K562 (cell line): Measurements from ENCODE around the gene CYP46A1. TPM values are rescaled to one million over a fixed set of nuclear protein-coding genes. Genes with fewer than 3 reads are reported as not detected.

Experiments used
- ATAC-seq: fragments of 200-7000 bp; cut with Tn5 transposase; 3 replicates; pipeline ENCODE4 v1.9.1; 2020; ENCODE audit warnings: moderate library complexity
- BruUV-seq: library from RNA; stranded (reverse); fragments of 400-500 nt; replicated peaks from 2 replicates; lab custom pipeline; 2021; lab: Mats Ljungman, UMichigan
- CTCF ChIA-PET: fragments of 300-600 bp; formaldehyde crosslinking; extraction: SDS; loops from one replicate; lab custom pipeline; 2021; ENCODE audit warnings: low intra/inter-chr PET ratio; lab: Yijun Ruan, JAX
- POLR2A ChIA-PET: fragments of 300-600, 350-650 bp; sonication (Branson Sonifier 250); formaldehyde crosslinking; extraction: SDS; loops from one replicate; lab custom pipeline; 2021; ENCODE audit warnings: antibody characterized with exemption, inconsistent platforms; lab: Yijun Ruan, JAX
- DNase-seq, 4 experiments: peaks; one replicate each; pipeline versions ENCODE4 v3.0.0 to v3.0.0-alpha.2; 2011 to 2018; ENCODE audit warnings: low spot score in 3 of 4, mixed read lengths in 3 of 4; ENCODE audit errors: extremely low read depth in 1 of 4
- FAIRE-seq: peaks from 2 replicates; lab custom pipeline; 2011; peaks lifted over from hg19 to GRCh38; lab: Jason Lieb, UNC
- H2AFZ ChIP-seq: 2 replicates; pipeline ENCODE4 v1.6.0; 2011; ENCODE audit warnings: low read depth, low read length, control low read depth, inconsistent platforms
- H3K27ac ChIP-seq: fragments of 200-600 bp; 3 replicates; pipeline ENCODE4 v1.8.0; 2011; ENCODE audit warnings: low read depth, mild to moderate bottlenecking, control low read depth, inconsistent platforms, low read length, moderate library complexity, mixed read lengths; ENCODE audit errors: extremely low read depth
- H3K27me3 ChIP-seq, 2 experiments: fragments of 300-600 bp in 1 of 2; 2 replicates in 1 of 2; 3 replicates in 1 of 2; pipeline versions ENCODE4 v1.6.0 to v1.8.0; 2011; ENCODE audit warnings: inconsistent platforms in 2 of 2, low read length in 2 of 2, mild to moderate bottlenecking in 1 of 2, mixed read lengths in 1 of 2, moderate library complexity in 1 of 2; ENCODE audit not compliant: control insufficient read depth in 2 of 2, insufficient read depth in 2 of 2
- H3K36me3 ChIP-seq: fragments of 300-600 bp; 3 replicates; pipeline ENCODE4 v1.8.0; 2011; ENCODE audit warnings: mild to moderate bottlenecking, low read length, inconsistent platforms; ENCODE audit not compliant: control insufficient read depth, insufficient read depth
- H3K4me1 ChIP-seq, 2 experiments: fragments of 200-600 bp in 1 of 2; replicated peaks in 1 of 2; 2 replicates in 1 of 2; 3 replicates in 1 of 2; pipeline versions ENCODE4 v1.5.1 to v1.8.0; 2011; ENCODE audit warnings: inconsistent platforms in 2 of 2, low read length in 2 of 2, mild to moderate bottlenecking in 1 of 2, mixed read lengths in 1 of 2, moderate library complexity in 1 of 2; ENCODE audit not compliant: control insufficient read depth in 2 of 2, insufficient read depth in 2 of 2
- H3K4me2 ChIP-seq: 2 replicates; pipeline ENCODE4 v1.6.1; 2011; ENCODE audit warnings: low read length, control low read depth, inconsistent platforms, mixed read lengths; ENCODE audit not compliant: insufficient read depth
- H3K4me3 ChIP-seq: fragments of 200-600 bp; sonication (generic), shearing (Covaris generic); 2 replicates; pipeline ENCODE4 v1.5.1; 2016; ENCODE audit warnings: control low read depth, inconsistent platforms
- H3K79me2 ChIP-seq: fragments of 200-600 bp; 3 replicates; pipeline ENCODE4 v1.8.0; 2011; ENCODE audit warnings: low read length, inconsistent platforms; ENCODE audit not compliant: control insufficient read depth, insufficient read depth
- H3K9ac ChIP-seq, 2 experiments: 2 replicates each; pipeline versions ENCODE4 v1.6.0 to v1.6.1; 2011; ENCODE audit warnings: low read depth in 2 of 2, low read length in 2 of 2, control low read depth in 1 of 2, inconsistent platforms in 1 of 2, mild to moderate bottlenecking in 1 of 2, mixed read lengths in 1 of 2; ENCODE audit not compliant: insufficient read depth in 1 of 2
- H3K9me1 ChIP-seq: one replicate; pipeline ENCODE4 v1.6.0; 2011; ENCODE audit warnings: inconsistent platforms, mild to moderate bottlenecking, low read length, moderate library complexity; ENCODE audit not compliant: control insufficient read depth, insufficient read depth
- H3K9me3 ChIP-seq: replicated peaks from 2 replicates; pipeline ENCODE4 v1.5.1; 2011; ENCODE audit warnings: low read depth, low read length, inconsistent platforms; ENCODE audit not compliant: control insufficient read depth, insufficient read depth
- H4K20me1 ChIP-seq: replicated peaks from 2 replicates; pipeline ENCODE4 v1.6.1; 2011; ENCODE audit warnings: low read length, inconsistent platforms, mixed read lengths; ENCODE audit not compliant: control insufficient read depth, insufficient read depth
- BCOR ChIP-seq: fragments of 450-650 bp; IDR thresholded peaks from 2 replicates; pipeline ENCODE4 v1.6.1; 2016
- CEBPB ChIP-seq: fragments of 450-650 bp; IDR thresholded peaks from 2 replicates; pipeline ENCODE4 v1.6.1; 2016; ENCODE audit warnings: missing genetic modification characterization, missing compliant biosample characterization
- HMBOX1 ChIP-seq: sonication (generic); IDR thresholded peaks from 2 replicates; pipeline ENCODE4 v1.6.1; 2016
- ILF3 ChIP-seq: fragments of 450-650 bp; IDR thresholded peaks from 2 replicates; pipeline ENCODE4 v1.6.1; 2018; ENCODE audit warnings: antibody characterized with exemption, mild to moderate bottlenecking, moderate library complexity, borderline replicate concordance
- KDM1A ChIP-seq, 2 experiments: fragments of 450-650 bp; IDR thresholded peaks; 2 replicates each; pipeline ENCODE4 v1.6.1; 2016; ENCODE audit warnings: mild to moderate bottlenecking in 2 of 2
- KDM2B ChIP-seq: fragments of 250-450 bp; sonication (Bioruptor Pico); IDR thresholded peaks from 2 replicates; pipeline ENCODE4 v1.8.0; 2021; ENCODE audit warnings: mild to moderate bottlenecking, moderate library complexity
- PHB ChIP-seq: fragments of 250-450 bp; sonication (Bioruptor Pico); IDR thresholded peaks from 2 replicates; pipeline ENCODE4 v1.5.0; 2021
- PPARD ChIP-seq: fragments of 250-450 bp; sonication (Bioruptor Pico); IDR thresholded peaks from 2 replicates; pipeline ENCODE4 v1.8.0; 2022; ENCODE audit warnings: inconsistent platforms, mild to moderate bottlenecking, moderate library complexity
- RBM25 ChIP-seq: fragments of 200-400 bp; formaldehyde crosslinking; IDR thresholded peaks from 2 replicates; pipeline ENCODE4 v1.6.1; 2018; ENCODE audit warnings: low read length, low read depth, moderate library complexity; ENCODE audit not compliant: severe bottlenecking
- ZFP36 ChIP-seq: fragments of 150-350 bp; IDR thresholded peaks from 2 replicates; pipeline ENCODE4 v1.6.1; 2018; ENCODE audit warnings: low read length, low read depth; ENCODE audit not compliant: partially characterized antibody
- WGBS: fragments of 100-300 bp; shearing (Covaris generic); methylation state at CpG from one replicate; pipeline ENCODE4 v1.1.6; 2016; ENCODE audit warnings: low coverage, mixed read lengths; ENCODE audit not compliant: insufficient coverage; ENCODE audit errors: missing lambda C conversion rate; 5-methylcytosine and 5-hydroxymethylcytosine counted together
- in situ Hi-C: fragments of 300-500 bp; cut with MboI; formaldehyde crosslinking; loops from 4 replicates; pipeline ENCODE4 v1.15.0; 2018; ENCODE audit warnings: inconsistent platforms, mixed read lengths
- intact Hi-C: fragments of 100-400 bp; cut with micrococcal nuclease; formaldehyde crosslinking; loops from 2 replicates; pipeline ENCODE4 v1.14.2; 2022
- polyA plus RNA-seq, 8 experiments: library from polyadenylated mRNA; depleted of rRNA in 4 of 8; stranded (reverse) in 5 of 8; unstranded in 3 of 8; fragments of >200 nt; fragmentation: Nextera tagmentation in 2 of 8; fragmentation: Illumina TruSeq in 1 of 8; extraction: Ambion mirVana in 2 of 8; extraction: Trizol in 1 of 8; gene quantifications; 2 replicates each; pipeline versions ENCODE4 v1.2.1 to v1.2.3, GENCODE V29; 2011 to 2014; ENCODE audit warnings: inconsistent platforms in 1 of 8, missing spikeins in 1 of 8
- total RNA-seq, 7 experiments: library from RNA; depleted of rRNA in 6 of 7; stranded (reverse); fragments of >200 nt in 6 of 7; fragmentation: Illumina TruSeq in 2 of 7; extraction: Trizol in 2 of 7; gene quantifications; 2 replicates each; pipeline versions ENCODE4 v1.2.1 to v1.2.3, GENCODE V29; 2011 to 2021; ENCODE audit warnings: low replicate concordance in 1 of 7

The CYP46A1 gene
- total and polyA plus RNA-seq, 9 of the 15 experiments (the other 6 are each of a cell fraction or from before 2014, with no cell fraction given), result not detected

GRCh38 chr14:99655521-99655920 is 28.6 kb upstream of the CYP46A1 start:
- Histone ChIP-seq H3K9me3 (no peaks in the 10 kb centered on the region), H3K4me3 (no peak overlapping the region), H4K20me1 (no peaks in the 10 kb centered on the region; the same call in none of the 2 replicates), H3K4me1 (peaks cover 0 to 7% of the 10 kb centered on the region in 2 experiments; a peak in 2 of 5 replicates), H2AFZ (no peak overlapping the region), H3K27ac (no peak overlapping the region), H3K4me2 (no peak overlapping the region), H3K9ac (no peak overlapping the region), H3K27me3 (peaks cover 6 to 58% of the 10 kb centered on the region in 2 experiments; a peak in 4 of 5 replicates), H3K9me1 (no peaks in the 10 kb centered on the region), H3K79me2 (no peaks in the 10 kb centered on the region), H3K36me3 (no peaks in the 10 kb centered on the region)
- ATAC-seq (no peak), FAIRE-seq (no peak), DNase-seq (no peak)
- WGBS, result 0% methylated on average over 3 of the region's 4 CpGs
- in situ Hi-C loops (no loop called here), intact Hi-C loops (no loop called here)
- POLR2A ChIA-PET, result no interaction called here
- no peak for TF ChIP-seq CEBPB
- TF ChIP-seq HMBOX1, result 0 out of 2 replicates have a peak, but pooled peaks have one; percentile 15
- CTCF ChIA-PET, result no interaction called here
- no TSS peak for BruUV-seq

GRCh38 chr14:99656171-99656570 is 27.9 kb upstream of the CYP46A1 start:
- CTCF ChIA-PET, result no interaction called here
- H3K36me3 ChIP-seq, result no peaks in the 10 kb centered on the region
- peaks cover 6 to 59% of the 10 kb centered on the region in 2 experiments; a peak in 4 of 5 replicates for H3K27me3 ChIP-seq
- WGBS, result 0% methylated on average over 3 of the region's 5 CpGs
- BruUV-seq, result no TSS peak
- FAIRE-seq (no peak), ATAC-seq (no peak), DNase-seq (no peak)
- no peaks in the 10 kb centered on the region for H3K9me1 ChIP-seq
- H3K9ac ChIP-seq, result no peak overlapping the region
- peaks cover 0 to 7% of the 10 kb centered on the region in 2 experiments; a peak in 2 of 5 replicates for H3K4me1 ChIP-seq
- no peak overlapping the region for H3K4me3 ChIP-seq
- intact Hi-C loops, result no loop called here
- H3K79me2 ChIP-seq, result no peaks in the 10 kb centered on the region
- no peak overlapping the region for H3K27ac ChIP-seq
- H3K4me2 ChIP-seq, result no peak overlapping the region
- POLR2A ChIA-PET, result no interaction called here
- no peaks in the 10 kb centered on the region; the same call in none of the 2 replicates for H4K20me1 ChIP-seq
- in situ Hi-C loops, result no loop called here
- TF ChIP-seq PPARD (CRISPR knock-in tag), result no peak
- peak in 1 of 2 experiments; percentile 25; a peak in 1 of 4 replicates for TF ChIP-seq KDM1A (IDR thresholded peaks at IDR 0.05)
- TF ChIP-seq ILF3, result no peak
- TF ChIP-seq ZFP36, result peak; percentile 76
- TF ChIP-seq KDM2B (CRISPR knock-in tag), result no peak
- TF ChIP-seq RBM25, result peak; percentile 85
- TF ChIP-seq PHB, result no peak
- peak; percentile 57 for TF ChIP-seq BCOR
- H3K9me3 ChIP-seq, result no peaks in the 10 kb centered on the region
- no peak overlapping the region for H2AFZ ChIP-seq
